Caco-2 (cell line): ENCODE results near the gene TTC28. TPM values are rescaled to one million over a fixed set of nuclear protein-coding genes. Genes with fewer than 3 reads are reported as not detected.

Experiments used
- BruUV-seq: library from RNA; stranded (reverse); fragments of 400-500 nt; replicated peaks from 2 replicates; lab custom pipeline; 2021; lab: Mats Ljungman, UMichigan
- CTCF ChIA-PET: fragments of 300-600 bp; sonication (Branson Sonifier 250); formaldehyde crosslinking; loops from one replicate; lab custom pipeline; 2022; ENCODE audit warnings: antibody characterized with exemption; lab: Charles Lee
- POLR2A ChIA-PET: fragments of 300-600 bp; sonication (Branson Sonifier 250); formaldehyde crosslinking; loops from one replicate; lab custom pipeline; 2022; ENCODE audit warnings: antibody characterized with exemption; lab: Charles Lee
- DNase-seq, 2 experiments: peaks; one replicate each; pipeline versions ENCODE4 v3.0.0 to v3.0.0-alpha.2; 2020 to 2022
- H3K27me3 ChIP-seq: replicated peaks from 2 replicates; pipeline ENCODE4 v1.6.0; 2011; ENCODE audit warnings: low read length; ENCODE audit not compliant: control insufficient read depth, insufficient read depth
- H3K36me3 ChIP-seq: 2 replicates; pipeline ENCODE4 v1.5.1; 2011; ENCODE audit warnings: low read length; ENCODE audit not compliant: control insufficient read depth, insufficient read depth
- H3K4me1 ChIP-seq: fragments of 250-450 bp; sonication (Bioruptor Pico); 2 replicates; pipeline ENCODE4 v1.5.1; 2020; ENCODE audit warnings: mild to moderate bottlenecking
- H3K4me3 ChIP-seq: 2 replicates; pipeline ENCODE4 v1.5.1; 2011; ENCODE audit warnings: low read depth, mild to moderate bottlenecking, control low read depth, low read length
- H3K9me3 ChIP-seq: fragments of 250-450 bp; sonication (Bioruptor Pico); 2 replicates; pipeline ENCODE4 v1.5.1; 2020; ENCODE audit warnings: mild to moderate bottlenecking, moderate library complexity
- H3K27ac Mint-ChIP-seq: one replicate; pipeline ENCODE4 v1.8.0; 2022; ENCODE audit warnings: mixed read lengths; ENCODE audit not compliant: unreplicated experiment
- H3K27me3 Mint-ChIP-seq: one replicate; pipeline ENCODE4 v1.8.0; 2022; ENCODE audit warnings: mixed read lengths; ENCODE audit not compliant: insufficient read depth, unreplicated experiment
- H3K36me3 Mint-ChIP-seq: one replicate; pipeline ENCODE4 v1.8.0; 2022; ENCODE audit warnings: mild to moderate bottlenecking, mixed read lengths; ENCODE audit not compliant: insufficient read depth, unreplicated experiment
- H3K4me1 Mint-ChIP-seq: one replicate; pipeline ENCODE4 v1.8.0; 2022; ENCODE audit warnings: low read depth, mixed read lengths; ENCODE audit not compliant: unreplicated experiment
- H3K4me3 Mint-ChIP-seq: one replicate; pipeline ENCODE4 v1.8.0; 2022; ENCODE audit warnings: mild to moderate bottlenecking, moderate library complexity, mixed read lengths; ENCODE audit not compliant: unreplicated experiment
- H3K9me3 Mint-ChIP-seq: one replicate; pipeline ENCODE4 v1.8.0; 2022; ENCODE audit warnings: mixed read lengths; ENCODE audit not compliant: unreplicated experiment
- CTCF ChIP-seq, 2 experiments: fragments of 200-600 bp in 1 of 2; IDR thresholded peaks; 1 replicate in 1 of 2; 2 replicates in 1 of 2; pipeline versions ENCODE4 v1.5.1 to v1.8.0; 2011 to 2022; ENCODE audit warnings: antibody characterized with exemption in 1 of 2, control low read depth in 1 of 2, inconsistent platforms in 1 of 2, low read depth in 1 of 2, low read length in 1 of 2, mild to moderate bottlenecking in 1 of 2, moderate library complexity in 1 of 2; ENCODE audit not compliant: insufficient read depth in 1 of 2, severe bottlenecking in 1 of 2, unreplicated experiment in 1 of 2
- intact Hi-C: fragments of 100-400 bp; cut with micrococcal nuclease; formaldehyde crosslinking; loops from one replicate; pipeline ENCODE4 v1.10.0; 2022; ENCODE audit not compliant: unreplicated experiment
- total RNA-seq: library from RNA; stranded (reverse); gene quantifications from 2 replicates; pipeline ENCODE4 v1.2.3, GENCODE V29; 2022

Gene TTC28
- total RNA-seq, 1 experiment from 2014 or later: 12.0 TPM

DNA sequence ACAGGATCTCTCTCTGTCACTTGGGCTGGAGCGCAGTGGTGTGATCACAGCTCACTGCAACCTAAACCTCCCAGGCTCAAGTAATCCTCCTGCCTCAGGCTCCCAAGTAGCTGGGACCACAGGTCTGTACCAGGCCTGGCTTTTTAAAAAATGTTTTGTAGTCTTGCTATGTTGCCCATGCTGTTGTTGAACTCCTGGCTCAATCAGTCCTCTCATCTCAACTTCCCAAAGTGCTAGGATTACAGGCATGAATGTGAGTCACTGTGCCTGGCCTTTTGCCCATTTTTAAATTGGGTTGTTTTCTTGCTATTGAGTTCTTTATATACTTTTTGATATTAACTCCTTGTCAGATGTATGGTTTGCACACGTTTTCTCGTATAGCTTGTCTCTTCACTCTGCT is 727.5 kb downstream of the TTC28 start:
- POLR2A ChIA-PET: no interaction called here
- H3K36me3 Mint-ChIP-seq: peaks cover 3% of the 10 kb centered on the region
- H3K27ac Mint-ChIP-seq: no peak overlapping the region

GRCh38 chr22:27949421-27949820 is 730.2 kb downstream of the TTC28 start:
- Mint-ChIP-seq H3K27ac (no peak overlapping the region), H3K36me3 (peaks cover 6% of the 10 kb centered on the region), H3K27me3 (no peaks in the 10 kb centered on the region), H3K4me1 (no peaks in the 10 kb centered on the region), H3K9me3 (no peaks in the 10 kb centered on the region), H3K4me3 (no peak overlapping the region)
- TF ChIP-seq CTCF (IDR thresholded peaks at IDR 0.05; ENCODE audit: insufficient read depth in 1 of 2, low read depth in 1 of 2, low read length in 1 of 2, severe bottlenecking in 1 of 2, unreplicated experiment in 1 of 2): no peak
- no TSS peak for BruUV-seq
- intact Hi-C loops: no loop called here
- no peak overlapping the region for H3K4me3 ChIP-seq
- H3K27me3 ChIP-seq: no peaks in the 10 kb centered on the region
- ChIA-PET POLR2A (no interaction called here), CTCF (no interaction called here)
- DNase-seq: no peak
- no peaks in the 10 kb centered on the region for H3K36me3 ChIP-seq
- H3K9me3 ChIP-seq: no peaks in the 10 kb centered on the region
- H3K4me1 ChIP-seq: peaks cover 5% of the 10 kb centered on the region; the same call in 1 of the 2 replicates

More for the DNA sequence above, 727.5 kb downstream of the TTC28 start:
- intact Hi-C loops: no loop called here
- H3K4me1 ChIP-seq: peaks cover 5% of the 10 kb centered on the region; the same call in 1 of the 2 replicates
- no peaks in the 10 kb centered on the region for H3K36me3 ChIP-seq
- Mint-ChIP-seq H3K4me3 (no peak overlapping the region), H3K4me1 (no peaks in the 10 kb centered on the region), H3K9me3 (no peaks in the 10 kb centered on the region), H3K27me3 (no peaks in the 10 kb centered on the region)
- H3K9me3 ChIP-seq: no peaks in the 10 kb centered on the region
- no peak for TF ChIP-seq CTCF (IDR thresholded peaks at IDR 0.05; ENCODE audit: insufficient read depth in 1 of 2, low read depth in 1 of 2, low read length in 1 of 2, severe bottlenecking in 1 of 2, unreplicated experiment in 1 of 2)
- BruUV-seq: no TSS peak
- DNase-seq: no peak
- no peaks in the 10 kb centered on the region for H3K27me3 ChIP-seq
- no peak overlapping the region for H3K4me3 ChIP-seq
- CTCF ChIA-PET: no interaction called here

GRCh38 chr22:27948569-27948968 is 731.1 kb downstream of the TTC28 start:
- no peaks in the 10 kb centered on the region for H3K36me3 ChIP-seq
- no peaks in the 10 kb centered on the region for H3K9me3 ChIP-seq
- ChIA-PET POLR2A (no interaction called here), CTCF (no interaction called here)
- H3K27me3 ChIP-seq: no peaks in the 10 kb centered on the region
- peaks cover 5% of the 10 kb centered on the region; the same call in 1 of the 2 replicates for H3K4me1 ChIP-seq
- DNase-seq: no peak
- no peak for TF ChIP-seq CTCF (IDR thresholded peaks at IDR 0.05; ENCODE audit: insufficient read depth in 1 of 2, low read depth in 1 of 2, low read length in 1 of 2, severe bottlenecking in 1 of 2, unreplicated experiment in 1 of 2)
- intact Hi-C loops: no loop called here
- H3K27ac Mint-ChIP-seq: no peak overlapping the region
- no peak overlapping the region for H3K4me3 Mint-ChIP-seq
- no peaks in the 10 kb centered on the region for H3K9me3 Mint-ChIP-seq
- BruUV-seq: no TSS peak
- no peaks in the 10 kb centered on the region for H3K27me3 Mint-ChIP-seq
- no peaks in the 10 kb centered on the region for H3K4me1 Mint-ChIP-seq
- peaks cover 6% of the 10 kb centered on the region for H3K36me3 Mint-ChIP-seq
- no peak overlapping the region for H3K4me3 ChIP-seq
